Left kidney (tissue), 2 donors: ENCODE results near the gene AMBP. TPM values are rescaled to one million over a fixed set of nuclear protein-coding genes. Genes with fewer than 3 reads are reported as not detected.

Experiments used
- DNase-seq: peaks from one replicate; pipeline ENCODE4 v3.0.0-alpha.2; 2013
- polyA plus RNA-seq: library from polyadenylated mRNA; unstranded; fragments of 120-200 nt; gene quantifications from one replicate; pipeline ENCODE4 v1.2.1, GENCODE V29; 2013; ENCODE audit not compliant: insufficient read length

The AMBP gene
- polyA plus RNA-seq, 1 donor, result 1.9 TPM

GRCh38 chr9:114031948-114032840, 45.9 kb downstream of the AMBP start:
- no peak for DNase-seq

GRCh38 chr9:114031037-114031630, 47.0 kb downstream of the AMBP start:
- no peak for DNase-seq

GRCh38 chr9:114030364-114030763, 47.7 kb downstream of the AMBP start:
- DNase-seq, result no peak

- DNase-seq, result no peak
Observed at GRCh38 chr9:114029311-114030170, 48.6 kb downstream of the AMBP start.

- DNase-seq, result no peak
Observed at GRCh38 chr9:114028646-114029045, 49.5 kb downstream of the AMBP start.

- DNase-seq, result no peak
Observed at GRCh38 chr9:114027863-114028465, 50.1 kb downstream of the AMBP start.

GRCh38 chr9:114027159-114027862, 50.8 kb downstream of the AMBP start:
- no peak for DNase-seq

- DNase-seq, result no peak
Observed at GRCh38 chr9:114026335-114026734, 51.8 kb downstream of the AMBP start.

GRCh38 chr9:114025760-114026159, 52.3 kb downstream of the AMBP start:
- no peak for DNase-seq

- no peak for DNase-seq
Observed at GRCh38 chr9:114025196-114025753, 52.8 kb downstream of the AMBP start.

GRCh38 chr9:114023961-114024360, 54.1 kb downstream of the AMBP start:
- DNase-seq, result no peak

- no peak for DNase-seq
Observed at GRCh38 chr9:114021578-114021977, 56.5 kb downstream of the AMBP start.

GRCh38 chr9:114017741-114018715, 60.1 kb downstream of the AMBP start:
- DNase-seq, result no peak

- DNase-seq, result no peak
Observed at GRCh38 chr9:114016629-114017423, 61.3 kb downstream of the AMBP start.

GRCh38 chr9:114016101-114016500, 62.0 kb downstream of the AMBP start:
- DNase-seq, result no peak

GRCh38 chr9:114015607-114016006, 62.5 kb downstream of the AMBP start:
- no peak for DNase-seq

- DNase-seq, result no peak
Observed at GRCh38 chr9:114014044-114014443, 64.1 kb downstream of the AMBP start.

GRCh38 chr9:114012126-114012525, 66.0 kb downstream of the AMBP start:
- no peak for DNase-seq

- no peak for DNase-seq
Observed at GRCh38 chr9:114011313-114011712, 66.8 kb downstream of the AMBP start.
